Measurements from ENCODE around the gene HIVEP3. TPM values are rescaled to one million over a fixed set of nuclear protein-coding genes. Genes with fewer than 3 reads are reported as not detected.
"Not testable (repeated sequence)": the region's sequence is repeated elsewhere in the genome, so short reads cannot be mapped to it uniquely, and the experiment has no call there.

Gene HIVEP3
- total RNA-seq, 4 donors from 2014 or later, result 4.6 to 8.3 (median 6.5) TPM

- no peak overlapping the region for H3K27ac ChIP-seq
- H3K9me3 ChIP-seq, result no peaks in the 10 kb centered on the region
- TF ChIP-seq POLR2A (IDR thresholded peaks at IDR 0.05) (no peak), CTCF (IDR thresholded peaks at IDR 0.05) (no peak)
- no peak for DNase-seq
- no peak overlapping the region for H3K4me3 ChIP-seq
- no peaks in the 10 kb centered on the region for H3K36me3 ChIP-seq
- H3K27me3 ChIP-seq, result no peaks in the 10 kb centered on the region
- no peaks in the 10 kb centered on the region for H3K4me1 ChIP-seq
Observed at GRCh38 chr1:41954533-41954944, 35.8 kb upstream of the HIVEP3 start.

- H3K9me3 ChIP-seq, result no peaks in the 10 kb centered on the region
- H3K4me3 ChIP-seq, result no peak overlapping the region
- no peaks in the 10 kb centered on the region for H3K4me1 ChIP-seq
- no peak for DNase-seq
- H3K27ac ChIP-seq, result no peak overlapping the region
- TF ChIP-seq CTCF (IDR thresholded peaks at IDR 0.05) (no peak), POLR2A (IDR thresholded peaks at IDR 0.05) (no peak)
- no peaks in the 10 kb centered on the region for H3K36me3 ChIP-seq
- H3K27me3 ChIP-seq, result no peaks in the 10 kb centered on the region
Observed at GRCh38 chr1:41953291-41953690, 34.6 kb upstream of the HIVEP3 start.

GRCh38 chr1:41952208-41952607, 33.5 kb upstream of the HIVEP3 start:
- no peaks in the 10 kb centered on the region for H3K27me3 ChIP-seq
- TF ChIP-seq POLR2A (IDR thresholded peaks at IDR 0.05) (no peak), CTCF (IDR thresholded peaks at IDR 0.05) (no peak)
- no peaks in the 10 kb centered on the region for H3K9me3 ChIP-seq
- no peak for DNase-seq
- no peak overlapping the region for H3K27ac ChIP-seq
- H3K4me1 ChIP-seq, result no peaks in the 10 kb centered on the region
- no peak overlapping the region for H3K4me3 ChIP-seq
- no peaks in the 10 kb centered on the region for H3K36me3 ChIP-seq

- not testable (repeated sequence) for H3K4me3 ChIP-seq, H3K9me3 ChIP-seq, DNase-seq, H3K27ac ChIP-seq, H3K36me3 ChIP-seq, H3K27me3 ChIP-seq, H3K4me1 ChIP-seq
Observed at GRCh38 chr1:41951492-41951891, 32.8 kb upstream of the HIVEP3 start.

- no peak for DNase-seq
- Histone ChIP-seq H3K36me3 (no peaks in the 10 kb centered on the region), H3K4me3 (no peak overlapping the region), H3K4me1 (no peaks in the 10 kb centered on the region), H3K27ac (no peak overlapping the region), H3K27me3 (no peaks in the 10 kb centered on the region), H3K9me3 (no peaks in the 10 kb centered on the region)
- TF ChIP-seq POLR2A (IDR thresholded peaks at IDR 0.05) (no peak), CTCF (IDR thresholded peaks at IDR 0.05) (no peak)
Observed at GRCh38 chr1:41950820-41951219, 32.1 kb upstream of the HIVEP3 start.

- not testable (repeated sequence) for H3K36me3 ChIP-seq, H3K4me3 ChIP-seq, H3K27me3 ChIP-seq, H3K4me1 ChIP-seq, DNase-seq, H3K27ac ChIP-seq, H3K9me3 ChIP-seq
Observed at GRCh38 chr1:41945946-41946345, 27.2 kb upstream of the HIVEP3 start.

- no peak overlapping the region for H3K4me3 ChIP-seq
- DNase-seq, result no peak
- no peaks in the 10 kb centered on the region for H3K27me3 ChIP-seq
- no peaks in the 10 kb centered on the region for H3K36me3 ChIP-seq
- H3K9me3 ChIP-seq, result no peaks in the 10 kb centered on the region
- H3K4me1 ChIP-seq, result no peaks in the 10 kb centered on the region
- TF ChIP-seq POLR2A (IDR thresholded peaks at IDR 0.05), result no peak
- TF ChIP-seq CTCF (IDR thresholded peaks at IDR 0.05), result no peak
- no peak overlapping the region for H3K27ac ChIP-seq
Observed at GRCh38 chr1:41943717-41944116, 25.0 kb upstream of the HIVEP3 start.
